Psoas muscle (tissue), 8 donors: ENCODE results near the gene TMEM222. TPM values are rescaled to one million over a fixed set of nuclear protein-coding genes. Genes with fewer than 3 reads are reported as not detected.
A peak's percentile ranks its signal among the peaks of the same experiment; 100 is the strongest.
"Not testable (repeated sequence)": the region's sequence is repeated elsewhere in the genome, so short reads cannot be mapped to it uniquely, and the experiment has no call there.

ENCODE experiments used
- ATAC-seq, 4 donors: fragments of 200-7000 bp; cut with Tn5 transposase; one replicate each; pipeline ENCODE4 v1.9.1; 2020; ENCODE audit warnings: moderate library complexity in 3 of 4, mild to moderate bottlenecking in 2 of 4
- DNase-seq, 2 donors: peaks; one replicate each; pipeline ENCODE4 v3.0.0-alpha.2; 2020
- H3K27ac ChIP-seq: fragments of 200-600 bp; one replicate; pipeline ENCODE4 v1.8.0; 2022
- H3K27me3 ChIP-seq, 3 donors: fragments of 200-600 bp in 1 of 3; one replicate each; pipeline versions ENCODE4 v1.6.1 to v1.8.0; 2013 to 2022; ENCODE audit warnings: low read length in 2 of 3, mild to moderate bottlenecking in 2 of 3, moderate library complexity in 1 of 3; ENCODE audit not compliant: insufficient read depth in 3 of 3
- H3K36me3 ChIP-seq, 2 donors: fragments of 200-600 bp in 1 of 2; one replicate each; pipeline versions ENCODE4 v1.6.1 to v1.8.0; 2013 to 2022; ENCODE audit warnings: low read depth in 1 of 2, mild to moderate bottlenecking in 1 of 2, moderate library complexity in 1 of 2; ENCODE audit not compliant: insufficient read depth in 1 of 2
- H3K4me1 ChIP-seq: fragments of 200-600 bp; one replicate; pipeline ENCODE4 v1.8.0; 2022
- H3K4me3 ChIP-seq: fragments of 200-600 bp; one replicate; pipeline ENCODE4 v1.8.0; 2022; ENCODE audit warnings: mild to moderate bottlenecking
- H3K9me3 ChIP-seq: fragments of 200-600 bp; one replicate; pipeline ENCODE4 v1.8.0; 2022
- WGBS, 3 donors: extraction: QIAGEN DNeasy Blood & Tissue Kit; methylation state at CpG; one replicate each; pipeline versions ENCODE4 v1.1.6 to v1.1.7; 2013; 5-methylcytosine and 5-hydroxymethylcytosine counted together
- intact Hi-C, 2 donors: fragments of 100-400 bp; cut with DNase I; formaldehyde crosslinking; loops; one replicate each; pipeline versions ENCODE4 v1.11.0 to v1.14.2; 2022
- polyA plus RNA-seq, 3 donors: library from polyadenylated mRNA; stranded (reverse); fragments of 200-250 nt; gene quantifications; one replicate each; pipeline ENCODE4 v1.2.3, GENCODE V29; 2013
- total RNA-seq, 4 donors: library from RNA; stranded (reverse); fragmentation: NEBNext Ultra II Directional in 2 of 4; extraction: Animal tissue kit (Norgen Biotek cat#: 25700) in 2 of 4; gene quantifications; one replicate each; pipeline versions ENCODE4 v1.2.1 to v1.2.4, GENCODE V29; 2021 to 2023
- TF ChIP-seq, protein P1 (sequence below): fragments of 200-600 bp; IDR thresholded peaks from one replicate; pipeline ENCODE4 v1.8.0; 2022; ENCODE audit warnings: antibody characterized with exemption
- donor health status: healthy with polysubstance abuse.
- donor health status: DM: no; HTN: no; CAD: no; lungs with moderate emphysema.
- donor health status: Bipolar disorder and iron deficiency.
- donor health status: healthy.
- donor health status: DM: yes; HTN: yes; CAD: no.
- donor health status: DM: no; HTN: no; CAD: no.
- donor health status: DM: no; HTN: no; CAD: no.
- donor health status: DM: yes; HTN: yes; CAD: no.

Gene TMEM222
- total and polyA plus RNA-seq, 7 donors = 20.7 to 50.2 (median 30.8) TPM

GRCh38 chr1:27285274-27285660 lies 36.7 kb upstream of the TMEM222 start:
- intact Hi-C loops = loop anchor here (2.0 to 10.0 kb wide), 4 partner anchors 86 to 240 kb away; no protein-coding TSS in a partner anchor
- ATAC-seq (peak in 2 of 4 donors; percentile 19 to 45), DNase-seq (no peak)
- H3K27me3 ChIP-seq = no peaks in the 10 kb centered on the region
- WGBS, 3 donors = 83 to 90% (median 84%) methylated on average over 2 of the region's 2 CpGs
- peaks cover 4 to 56% of the 10 kb centered on the region in 2 donors for H3K36me3 ChIP-seq
- H3K27ac ChIP-seq = no peak overlapping the region
- no peaks in the 10 kb centered on the region for H3K4me1 ChIP-seq
- no peaks in the 10 kb centered on the region for H3K9me3 ChIP-seq
- TF ChIP-seq, protein P1, sequence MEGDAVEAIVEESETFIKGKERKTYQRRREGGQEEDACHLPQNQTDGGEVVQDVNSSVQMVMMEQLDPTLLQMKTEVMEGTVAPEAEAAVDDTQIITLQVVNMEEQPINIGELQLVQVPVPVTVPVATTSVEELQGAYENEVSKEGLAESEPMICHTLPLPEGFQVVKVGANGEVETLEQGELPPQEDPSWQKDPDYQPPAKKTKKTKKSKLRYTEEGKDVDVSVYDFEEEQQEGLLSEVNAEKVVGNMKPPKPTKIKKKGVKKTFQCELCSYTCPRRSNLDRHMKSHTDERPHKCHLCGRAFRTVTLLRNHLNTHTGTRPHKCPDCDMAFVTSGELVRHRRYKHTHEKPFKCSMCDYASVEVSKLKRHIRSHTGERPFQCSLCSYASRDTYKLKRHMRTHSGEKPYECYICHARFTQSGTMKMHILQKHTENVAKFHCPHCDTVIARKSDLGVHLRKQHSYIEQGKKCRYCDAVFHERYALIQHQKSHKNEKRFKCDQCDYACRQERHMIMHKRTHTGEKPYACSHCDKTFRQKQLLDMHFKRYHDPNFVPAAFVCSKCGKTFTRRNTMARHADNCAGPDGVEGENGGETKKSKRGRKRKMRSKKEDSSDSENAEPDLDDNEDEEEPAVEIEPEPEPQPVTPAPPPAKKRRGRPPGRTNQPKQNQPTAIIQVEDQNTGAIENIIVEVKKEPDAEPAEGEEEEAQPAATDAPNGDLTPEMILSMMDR = no peak
- no peak overlapping the region for H3K4me3 ChIP-seq

DNA sequence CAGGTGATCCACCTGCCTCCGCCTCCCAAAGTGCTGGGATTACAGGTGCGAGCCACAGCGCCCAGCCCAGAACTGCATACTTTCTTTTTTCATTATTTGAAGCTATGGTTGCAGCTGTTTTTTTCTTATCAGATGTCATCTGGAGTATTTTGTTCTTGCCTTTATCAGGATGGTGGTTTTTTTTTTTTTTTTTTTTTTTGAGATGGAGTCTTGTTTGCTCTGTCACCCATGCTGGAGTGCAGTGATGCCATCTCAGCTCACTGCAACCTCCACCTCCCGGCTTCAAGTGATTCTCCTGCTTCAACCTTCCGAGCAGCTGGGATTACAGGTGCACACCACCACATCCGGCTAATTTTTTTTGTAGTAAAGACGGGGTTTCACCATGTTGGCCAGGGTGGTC lies 36.1 kb upstream of the TMEM222 start:
- intact Hi-C loops = loop anchor here (2.0 to 10.0 kb wide), 4 partner anchors 87 to 241 kb away; no protein-coding TSS in a partner anchor
- H3K36me3 ChIP-seq = peaks cover 6 to 62% of the 10 kb centered on the region in 2 donors
- not testable (repeated sequence) for DNase-seq, H3K9me3 ChIP-seq, H3K4me3 ChIP-seq, H3K4me1 ChIP-seq, ATAC-seq, H3K27me3 ChIP-seq, H3K27ac ChIP-seq
- 90 to 95% (median 94%) methylated on average over 7 of the region's 7 CpGs for WGBS, 3 donors

- not testable (repeated sequence) for DNase-seq, H3K4me1 ChIP-seq, H3K27ac ChIP-seq, H3K4me3 ChIP-seq, H3K9me3 ChIP-seq, ATAC-seq, H3K27me3 ChIP-seq
- peaks cover 7 to 76% of the 10 kb centered on the region in 2 donors for H3K36me3 ChIP-seq
- WGBS, 3 donors = 95 to 98% (median 97%) methylated on average over 9 to 28 of the region's 29 CpGs
- intact Hi-C loops = loop anchor here in 1 of 2 donors (10.0 kb wide), 1 partner anchor 94 kb away; no protein-coding TSS in a partner anchor
Measured at GRCh38 chr1:27289125-27289524, 32.8 kb upstream of the TMEM222 start.

GRCh38 chr1:27290581-27290980 lies 31.4 kb upstream of the TMEM222 start:
- Histone ChIP-seq H3K9me3 (no peaks in the 10 kb centered on the region), H3K27me3 (no peaks in the 10 kb centered on the region), H3K27ac (no peak overlapping the region), H3K4me1 (no peaks in the 10 kb centered on the region), H3K4me3 (no peak overlapping the region), H3K36me3 (peaks cover 8 to 83% of the 10 kb centered on the region in 2 donors)
- intact Hi-C loops = no loop called here
- ATAC-seq (no peak), DNase-seq (no peak)
- TF ChIP-seq, protein P1 = no peak
- WGBS, 3 donors = 87 to 98% (median 95%) methylated on average over 3 of the region's 3 CpGs

DNA sequence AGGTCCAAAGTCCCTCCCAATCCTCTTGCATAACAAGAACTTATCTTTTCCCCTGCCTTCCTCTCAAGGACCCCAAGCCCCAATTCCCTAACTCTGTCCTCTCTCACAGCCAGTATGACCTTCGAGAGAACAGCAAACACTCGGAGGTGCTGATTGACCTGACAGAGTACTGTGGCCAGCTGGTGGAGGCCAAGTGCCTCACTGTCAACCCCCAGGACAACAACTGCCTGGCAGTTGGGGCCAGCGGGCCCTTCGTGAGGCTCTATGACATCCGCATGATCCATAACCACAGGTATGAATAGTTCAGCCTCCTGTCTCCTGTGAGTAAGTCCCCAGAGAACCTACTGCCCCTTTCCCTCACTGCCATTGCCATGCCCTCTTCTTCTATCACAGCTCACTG lies 29.9 kb upstream of the TMEM222 start:
- Histone ChIP-seq H3K27ac (no peak overlapping the region), H3K9me3 (no peaks in the 10 kb centered on the region), H3K27me3 (no peaks in the 10 kb centered on the region), H3K4me1 (no peaks in the 10 kb centered on the region), H3K4me3 (no peak overlapping the region), H3K36me3 (peaks cover 8 to 80% of the 10 kb centered on the region in 2 donors)
- DNase-seq = no peak
- intact Hi-C loops = no loop called here
- 84 to 88% (median 87%) methylated on average over 5 of the region's 5 CpGs for WGBS, 3 donors
- peak in 1 of 4 donors; percentile 50 for ATAC-seq
- TF ChIP-seq, protein P1 = no peak

- intact Hi-C loops = no loop called here
- TF ChIP-seq, protein P1 = no peak
- H3K9me3 ChIP-seq = no peaks in the 10 kb centered on the region
- H3K4me3 ChIP-seq = no peak overlapping the region
- H3K27ac ChIP-seq = no peak overlapping the region
- ATAC-seq (no peak), DNase-seq (no peak)
- no peaks in the 10 kb centered on the region for H3K27me3 ChIP-seq
- peaks cover 12% of the 10 kb centered on the region for H3K4me1 ChIP-seq
- H3K36me3 ChIP-seq = peaks cover 5 to 86% of the 10 kb centered on the region in 2 donors
- 92 to 93% (median 93%) methylated on average over 8 of the region's 8 CpGs for WGBS, 3 donors
Measured at GRCh38 chr1:27293915-27294314, 28.0 kb upstream of the TMEM222 start.
